ENCODE measurements around the gene KLHL11. TPM values are rescaled to one million over a fixed set of nuclear protein-coding genes. Genes with fewer than 3 reads are reported as not detected.

Gene KLHL11
- polyA plus RNA-seq, 3 donors = 3.0 to 4.1 (median 3.4) TPM

GRCh38 chr17:41811549-41812380, 53.5 kb downstream of the KLHL11 start, which contains the start of gene P3H4:
Gene P3H4 (minus strand): TSS chr17:41811949. CDS start chr17:41811915, 34 bp downstream.
- peaks cover 9 to 46% of the 10 kb centered on the region in 2 donors for H3K27me3 ChIP-seq (ENCODE audit: control insufficient read depth in 2 of 2, insufficient read depth in 2 of 2, low read length in 2 of 2)
- no peaks in the 10 kb centered on the region for H3K79me2 ChIP-seq (ENCODE audit: insufficient read depth, low read length)
- H3K4me1 Mint-ChIP-seq = peaks cover 14% of the 10 kb centered on the region
- peak within 1 kb of the TSS; percentile 89 for H2AFZ ChIP-seq (ENCODE audit: insufficient read depth, low read depth, low read length, poor library complexity, severe bottlenecking)
- peak within 1 kb of the TSS; percentile 77 to 94 for H3K4me3 Mint-ChIP-seq
- peaks cover 0 to 8% (median 2%) of the 10 kb centered on the region in 7 donors for H3K9me3 Mint-ChIP-seq
- intact Hi-C loops (cut with micrococcal nuclease) = no loop called here
- H3K9ac ChIP-seq (ENCODE audit: insufficient read depth, low read length, poor library complexity, severe bottlenecking) = peak within 1 kb of the TSS; percentile 43
- peak within 1 kb of the TSS; percentile 23 to 80 (median 33) for H3K4me3 ChIP-seq (replicated peaks in 1 of 3; ENCODE audit: low read depth in 2 of 3, low read length in 3 of 3)
- peaks cover 4 to 5% of the 10 kb centered on the region in 2 donors for H3K36me3 Mint-ChIP-seq
- WGBS (ENCODE audit: insufficient coverage) = under 1% methylated on average over 83 of the region's 96 CpGs
- peak; percentile 62 to 76 (median 69) for DNase-seq
- peaks cover 16 to 24% of the 10 kb centered on the region in 2 donors for H3K4me1 ChIP-seq (ENCODE audit: control insufficient read depth in 1 of 2, insufficient read depth in 2 of 2, low read length in 2 of 2)
- no peak within 1 kb of the TSS for H3K27ac ChIP-seq (ENCODE audit: low read depth in 1 of 2, low read length in 2 of 2)
- peaks cover 28 to 54% (median 41%) of the 10 kb centered on the region in 3 donors for H3K27me3 Mint-ChIP-seq (ENCODE audit: low read depth in 3 of 3)
- no peaks in the 10 kb centered on the region for H4K20me1 ChIP-seq (ENCODE audit: insufficient read depth, low read length)
- no peaks in the 10 kb centered on the region for H3K36me3 ChIP-seq (replicated peaks in 1 of 2; ENCODE audit: control insufficient read depth in 1 of 2, insufficient read depth in 2 of 2, low read length in 2 of 2)
- peak within 1 kb of the TSS in 2 of 7 donors; percentile 73 to 87 for H3K27ac Mint-ChIP-seq
- no peaks in the 10 kb centered on the region for H3K9me3 ChIP-seq (replicated peaks in 1 of 2; ENCODE audit: control insufficient read depth in 1 of 2, insufficient read depth in 1 of 2, low read length in 2 of 2)
- peak within 1 kb of the TSS; percentile 80 for H3K4me2 ChIP-seq (replicated peaks; ENCODE audit: extremely low read depth, low read length, poor library complexity, severe bottlenecking)
- TF ChIP-seq, protein P1, sequence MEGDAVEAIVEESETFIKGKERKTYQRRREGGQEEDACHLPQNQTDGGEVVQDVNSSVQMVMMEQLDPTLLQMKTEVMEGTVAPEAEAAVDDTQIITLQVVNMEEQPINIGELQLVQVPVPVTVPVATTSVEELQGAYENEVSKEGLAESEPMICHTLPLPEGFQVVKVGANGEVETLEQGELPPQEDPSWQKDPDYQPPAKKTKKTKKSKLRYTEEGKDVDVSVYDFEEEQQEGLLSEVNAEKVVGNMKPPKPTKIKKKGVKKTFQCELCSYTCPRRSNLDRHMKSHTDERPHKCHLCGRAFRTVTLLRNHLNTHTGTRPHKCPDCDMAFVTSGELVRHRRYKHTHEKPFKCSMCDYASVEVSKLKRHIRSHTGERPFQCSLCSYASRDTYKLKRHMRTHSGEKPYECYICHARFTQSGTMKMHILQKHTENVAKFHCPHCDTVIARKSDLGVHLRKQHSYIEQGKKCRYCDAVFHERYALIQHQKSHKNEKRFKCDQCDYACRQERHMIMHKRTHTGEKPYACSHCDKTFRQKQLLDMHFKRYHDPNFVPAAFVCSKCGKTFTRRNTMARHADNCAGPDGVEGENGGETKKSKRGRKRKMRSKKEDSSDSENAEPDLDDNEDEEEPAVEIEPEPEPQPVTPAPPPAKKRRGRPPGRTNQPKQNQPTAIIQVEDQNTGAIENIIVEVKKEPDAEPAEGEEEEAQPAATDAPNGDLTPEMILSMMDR (IDR thresholded peaks at IDR 0.05) = peak; percentile 67

GRCh38 chr17:41810659-41811548, 54.3 kb downstream of the KLHL11 start:
- Histone ChIP-seq H3K79me2 (ENCODE audit: insufficient read depth, low read length) (no peaks in the 10 kb centered on the region), H4K20me1 (ENCODE audit: insufficient read depth, low read length) (no peaks in the 10 kb centered on the region), H3K9ac (ENCODE audit: insufficient read depth, low read length, poor library complexity, severe bottlenecking) (peak overlapping the region; percentile 43), H3K4me3 (replicated peaks in 1 of 3; ENCODE audit: low read depth in 2 of 3, low read length in 3 of 3) (peak overlapping the region in 2 of 3 experiments; percentile 7 to 80), H3K9me3 (replicated peaks in 1 of 2; ENCODE audit: control insufficient read depth in 1 of 2, insufficient read depth in 1 of 2, low read length in 2 of 2) (no peaks in the 10 kb centered on the region), H3K27me3 (ENCODE audit: control insufficient read depth in 2 of 2, insufficient read depth in 2 of 2, low read length in 2 of 2) (peaks cover 9 to 46% of the 10 kb centered on the region in 2 donors), H2AFZ (ENCODE audit: insufficient read depth, low read depth, low read length, poor library complexity, severe bottlenecking) (peak overlapping the region; percentile 89), H3K36me3 (replicated peaks in 1 of 2; ENCODE audit: control insufficient read depth in 1 of 2, insufficient read depth in 2 of 2, low read length in 2 of 2) (no peaks in the 10 kb centered on the region), H3K4me1 (ENCODE audit: control insufficient read depth in 1 of 2, insufficient read depth in 2 of 2, low read length in 2 of 2) (peaks cover 16 to 24% of the 10 kb centered on the region in 2 donors), H3K27ac (ENCODE audit: low read depth in 1 of 2, low read length in 2 of 2) (no peak overlapping the region), H3K4me2 (replicated peaks; ENCODE audit: extremely low read depth, low read length, poor library complexity, severe bottlenecking) (peak overlapping the region; percentile 80)
- peak overlapping the region in 1 of 7 donors; percentile 33 for H3K27ac Mint-ChIP-seq
- peaks cover 4 to 5% of the 10 kb centered on the region in 2 donors for H3K36me3 Mint-ChIP-seq
- no peak for DNase-seq
- peak overlapping the region; percentile 77 to 78 for H3K4me3 Mint-ChIP-seq
- WGBS (ENCODE audit: insufficient coverage) = 41% methylated on average over 49 of the region's 58 CpGs
- intact Hi-C loops (cut with micrococcal nuclease) = no loop called here
- H3K9me3 Mint-ChIP-seq = peaks cover 0 to 8% (median 2%) of the 10 kb centered on the region in 7 donors
- H3K27me3 Mint-ChIP-seq (ENCODE audit: low read depth in 3 of 3) = peaks cover 31 to 54% (median 41%) of the 10 kb centered on the region in 3 donors
- H3K4me1 Mint-ChIP-seq = peaks cover 14% of the 10 kb centered on the region
- TF ChIP-seq, protein P1 (IDR thresholded peaks at IDR 0.05) = no peak

All from CD14-positive monocyte (primary cell).